ENCODE measurements around the gene KY. TPM values are rescaled to one million over a fixed set of nuclear protein-coding genes. Genes with fewer than 3 reads are reported as not detected.

KY gene
- total and polyA plus RNA-seq, 10 of the 15 experiments (the other 5 are each of a cell fraction or from before 2014, with no cell fraction given), result 0.04 to 0.11 TPM; not detected in 8

GRCh38 chr3:134608771-134609435 lies 41.9 kb downstream of the KY start:
- in situ Hi-C loops (cut with MboI), result loop anchor here (10.0 kb wide), 1 partner anchor 896 kb away; no protein-coding TSS in a partner anchor
- H3K27me3 ChIP-seq (replicated peaks in 1 of 2; ENCODE audit: control insufficient read depth in 2 of 2, insufficient read depth in 2 of 2, low read length in 1 of 2), result peaks cover 0 to 2% of the 10 kb centered on the region in 2 experiments; a peak in 2 of 4 replicates
- H3K36me3 ChIP-seq (ENCODE audit: control insufficient read depth in 2 of 2, insufficient read depth in 2 of 2, low read length in 1 of 2), result no peaks in the 10 kb centered on the region
- H3K4me1 ChIP-seq (ENCODE audit: control insufficient read depth, insufficient read depth, low read length), result no peaks in the 10 kb centered on the region
- H3K4me3 ChIP-seq, result no peak overlapping the region
- WGBS (ENCODE audit: insufficient coverage, insufficient replicate concordance, low lambda C conversion rate, missing lambda C conversion rate), result 28% methylated on average over 10 of the region's 10 CpGs
- no peak for DNase-seq (ENCODE audit: low read depth, low spot score)
- no peak overlapping the region for H2AFZ ChIP-seq (ENCODE audit: control insufficient read depth, low read depth, low read length)
- no peak overlapping the region for H3K9ac ChIP-seq (ENCODE audit: control insufficient read depth, insufficient read depth, low read length)
- no peak for FAIRE-seq
- ChIA-PET CTCF (no interaction called here), RAD21 (ENCODE audit: unreplicated experiment) (no interaction called here), SMC1A (ENCODE audit: uncharacterized antibody, unreplicated experiment) (no interaction called here), POLR2A (no interaction called here)
- no peaks in the 10 kb centered on the region for H4K20me1 ChIP-seq (ENCODE audit: control insufficient read depth, insufficient read depth)
- no TSS peak for BruUV-seq (replicated peaks)
- no peaks in the 10 kb centered on the region for H3K79me2 ChIP-seq (ENCODE audit: control insufficient read depth, insufficient read depth, low read length)
- H3K27ac ChIP-seq (ENCODE audit: control insufficient read depth, insufficient read depth), result no peak overlapping the region
- intact Hi-C loops (cut with micrococcal nuclease; ENCODE audit: unreplicated experiment), result no loop called here
- no peak for ATAC-seq
- no peaks in the 10 kb centered on the region for H3K9me3 ChIP-seq (replicated peaks; ENCODE audit: control insufficient read depth, insufficient read depth, low read length)
- no peak overlapping the region for H3K4me2 ChIP-seq (ENCODE audit: control insufficient read depth, insufficient read depth)
- TF ChIP-seq BRCA1 (IDR thresholded peaks at IDR 0.05; ENCODE audit: low read depth, low read length) (no peak), CEBPZ (IDR thresholded peaks at IDR 0.05; ENCODE audit: low read depth, low read length) (no peak), MYC (IDR thresholded peaks at IDR 0.05; ENCODE audit: insufficient read depth, insufficient read length, insufficient replicate concordance, low read length, severe bottlenecking) (no peak), CHD2 (IDR thresholded peaks at IDR 0.05; ENCODE audit: borderline replicate concordance, low read depth, low read length) (no peak), EP300 (IDR thresholded peaks at IDR 0.05; ENCODE audit: borderline replicate concordance in 1 of 2, control insufficient read depth in 1 of 2, low read depth in 2 of 2, low read length in 2 of 2) (no peak), E4F1 (IDR thresholded peaks at IDR 0.05; ENCODE audit: borderline replicate concordance, partially characterized antibody) (no peak), CREB1 (IDR thresholded peaks at IDR 0.05; ENCODE audit: low read depth) (no peak), NBN (IDR thresholded peaks at IDR 0.05) (no peak), FOS (IDR thresholded peaks at IDR 0.05; ENCODE audit: borderline replicate concordance, extremely low read depth, insufficient read length) (no peak)
- TF ChIP-seq, protein P1, sequence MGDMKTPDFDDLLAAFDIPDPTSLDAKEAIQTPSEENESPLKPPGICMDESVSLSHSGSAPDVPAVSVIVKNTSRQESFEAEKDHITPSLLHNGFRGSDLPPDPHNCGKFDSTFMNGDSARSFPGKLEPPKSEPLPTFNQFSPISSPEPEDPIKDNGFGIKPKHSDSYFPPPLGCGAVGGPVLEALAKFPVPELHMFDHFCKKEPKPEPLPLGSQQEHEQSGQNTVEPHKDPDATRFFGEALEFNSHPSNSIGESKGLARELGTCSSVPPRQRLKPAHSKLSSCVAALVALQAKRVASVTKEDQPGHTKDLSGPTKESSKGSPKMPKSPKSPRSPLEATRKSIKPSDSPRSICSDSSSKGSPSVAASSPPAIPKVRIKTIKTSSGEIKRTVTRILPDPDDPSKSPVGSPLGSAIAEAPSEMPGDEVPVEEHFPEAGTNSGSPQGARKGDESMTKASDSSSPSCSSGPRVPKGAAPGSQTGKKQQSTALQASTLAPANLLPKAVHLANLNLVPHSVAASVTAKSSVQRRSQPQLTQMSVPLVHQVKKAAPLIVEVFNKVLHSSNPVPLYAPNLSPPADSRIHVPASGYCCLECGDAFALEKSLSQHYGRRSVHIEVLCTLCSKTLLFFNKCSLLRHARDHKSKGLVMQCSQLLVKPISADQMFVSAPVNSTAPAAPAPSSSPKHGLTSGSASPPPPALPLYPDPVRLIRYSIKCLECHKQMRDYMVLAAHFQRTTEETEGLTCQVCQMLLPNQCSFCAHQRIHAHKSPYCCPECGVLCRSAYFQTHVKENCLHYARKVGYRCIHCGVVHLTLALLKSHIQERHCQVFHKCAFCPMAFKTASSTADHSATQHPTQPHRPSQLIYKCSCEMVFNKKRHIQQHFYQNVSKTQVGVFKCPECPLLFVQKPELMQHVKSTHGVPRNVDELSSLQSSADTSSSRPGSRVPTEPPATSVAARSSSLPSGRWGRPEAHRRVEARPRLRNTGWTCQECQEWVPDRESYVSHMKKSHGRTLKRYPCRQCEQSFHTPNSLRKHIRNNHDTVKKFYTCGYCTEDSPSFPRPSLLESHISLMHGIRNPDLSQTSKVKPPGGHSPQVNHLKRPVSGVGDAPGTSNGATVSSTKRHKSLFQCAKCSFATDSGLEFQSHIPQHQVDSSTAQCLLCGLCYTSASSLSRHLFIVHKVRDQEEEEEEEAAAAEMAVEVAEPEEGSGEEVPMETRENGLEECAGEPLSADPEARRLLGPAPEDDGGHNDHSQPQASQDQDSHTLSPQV (IDR thresholded peaks at IDR 0.05), result no peak
